ENCODE measurements around the gene HDAC4. TPM values are rescaled to one million over a fixed set of nuclear protein-coding genes. Genes with fewer than 3 reads are reported as not detected.

HDAC4 gene
- total RNA-seq, 6 experiments from 2014 or later: 7.4 to 13.0 (median 9.5) TPM

DNA sequence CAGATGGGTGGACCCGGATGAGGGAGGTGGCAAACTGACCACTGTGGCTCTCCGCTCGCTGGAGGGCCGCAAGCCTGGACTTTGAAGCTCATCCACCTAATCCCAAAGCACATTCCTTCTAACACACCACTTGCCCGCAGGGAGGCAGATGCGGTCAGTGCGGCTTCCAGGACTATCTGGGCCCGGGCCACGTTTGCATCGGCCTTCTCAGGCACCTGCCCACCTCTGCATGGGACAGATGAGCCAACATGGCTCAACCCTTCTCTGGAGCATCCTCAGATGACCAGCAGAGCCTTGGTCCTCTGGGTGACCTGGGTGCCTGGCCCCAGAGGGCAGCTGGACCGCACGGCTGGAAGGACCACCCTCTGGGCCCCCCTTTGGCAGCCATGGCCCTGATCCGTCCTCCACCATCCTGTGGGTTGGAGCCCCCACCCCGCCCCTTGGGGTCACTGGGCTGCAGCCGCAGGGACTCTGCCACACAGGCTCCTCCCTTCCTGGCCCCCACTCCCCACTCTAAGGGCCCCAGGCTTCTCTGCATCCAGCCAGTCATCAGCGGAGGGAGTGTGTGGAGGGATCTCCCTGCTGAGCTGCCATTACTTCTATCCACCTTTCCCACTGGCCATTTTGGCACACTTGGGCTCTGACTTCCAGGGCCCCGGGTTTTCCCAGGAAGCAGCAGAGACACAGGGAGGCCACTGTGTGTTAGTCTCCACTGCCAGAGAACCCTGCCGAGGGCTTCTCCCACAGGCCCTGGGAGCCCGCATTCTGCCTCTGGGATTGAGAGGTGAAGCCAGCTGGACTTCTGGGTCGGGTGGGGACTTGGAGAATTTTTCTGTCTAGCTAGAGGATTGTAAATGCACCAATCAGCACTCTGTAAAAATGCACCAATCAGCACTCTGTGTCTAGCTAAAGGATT lies 12.3 kb downstream of the HDAC4 start:
- TF ChIP-seq, protein P1, sequence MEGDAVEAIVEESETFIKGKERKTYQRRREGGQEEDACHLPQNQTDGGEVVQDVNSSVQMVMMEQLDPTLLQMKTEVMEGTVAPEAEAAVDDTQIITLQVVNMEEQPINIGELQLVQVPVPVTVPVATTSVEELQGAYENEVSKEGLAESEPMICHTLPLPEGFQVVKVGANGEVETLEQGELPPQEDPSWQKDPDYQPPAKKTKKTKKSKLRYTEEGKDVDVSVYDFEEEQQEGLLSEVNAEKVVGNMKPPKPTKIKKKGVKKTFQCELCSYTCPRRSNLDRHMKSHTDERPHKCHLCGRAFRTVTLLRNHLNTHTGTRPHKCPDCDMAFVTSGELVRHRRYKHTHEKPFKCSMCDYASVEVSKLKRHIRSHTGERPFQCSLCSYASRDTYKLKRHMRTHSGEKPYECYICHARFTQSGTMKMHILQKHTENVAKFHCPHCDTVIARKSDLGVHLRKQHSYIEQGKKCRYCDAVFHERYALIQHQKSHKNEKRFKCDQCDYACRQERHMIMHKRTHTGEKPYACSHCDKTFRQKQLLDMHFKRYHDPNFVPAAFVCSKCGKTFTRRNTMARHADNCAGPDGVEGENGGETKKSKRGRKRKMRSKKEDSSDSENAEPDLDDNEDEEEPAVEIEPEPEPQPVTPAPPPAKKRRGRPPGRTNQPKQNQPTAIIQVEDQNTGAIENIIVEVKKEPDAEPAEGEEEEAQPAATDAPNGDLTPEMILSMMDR (IDR thresholded peaks at IDR 0.05): no peak

DNA sequence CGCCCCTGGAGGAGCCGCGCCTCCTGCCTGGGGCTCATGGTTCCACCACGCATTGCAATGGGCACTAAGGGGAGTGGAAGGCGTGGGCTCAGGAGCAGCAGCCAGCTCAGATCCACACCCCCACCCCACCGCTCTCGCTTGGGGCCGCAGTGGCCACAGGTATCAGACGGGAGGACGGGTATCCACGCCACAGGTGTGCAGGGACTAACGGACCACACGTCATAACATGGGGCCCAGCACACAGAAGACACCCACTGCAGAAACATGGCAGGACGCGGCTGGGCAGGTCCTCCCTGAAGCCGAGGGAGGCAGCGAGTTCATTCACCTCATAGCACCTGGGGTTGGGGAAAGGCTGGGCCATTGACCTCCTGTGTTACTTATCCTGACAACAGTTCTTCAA lies 13.0 kb downstream of the HDAC4 start:
- H3K27ac Mint-ChIP-seq: no peak overlapping the region
- no peaks in the 10 kb centered on the region for H3K27me3 Mint-ChIP-seq (ENCODE audit: insufficient read depth)
- H3K36me3 Mint-ChIP-seq (ENCODE audit: low read depth): peaks cover 11% of the 10 kb centered on the region
- H3K4me1 Mint-ChIP-seq (ENCODE audit: low read depth): no peaks in the 10 kb centered on the region
- peaks cover 4% of the 10 kb centered on the region; the same call in 1 of the 2 replicates for H3K9me3 Mint-ChIP-seq
- H3K4me3 Mint-ChIP-seq: no peak overlapping the region
- DNase-seq: no peak
- TF ChIP-seq, protein P1 (IDR thresholded peaks at IDR 0.05): no peak

More for the DNA sequence above, 12.3 kb downstream of the HDAC4 start:
- Mint-ChIP-seq H3K4me1 (ENCODE audit: low read depth) (peaks cover 6% of the 10 kb centered on the region; the same call in 1 of the 2 replicates), H3K36me3 (ENCODE audit: low read depth) (peaks cover 9% of the 10 kb centered on the region), H3K27me3 (ENCODE audit: insufficient read depth) (no peaks in the 10 kb centered on the region), H3K9me3 (peaks cover 4% of the 10 kb centered on the region; the same call in 1 of the 2 replicates), H3K27ac (no peak overlapping the region), H3K4me3 (no peak overlapping the region)
- DNase-seq: no peak

DNA sequence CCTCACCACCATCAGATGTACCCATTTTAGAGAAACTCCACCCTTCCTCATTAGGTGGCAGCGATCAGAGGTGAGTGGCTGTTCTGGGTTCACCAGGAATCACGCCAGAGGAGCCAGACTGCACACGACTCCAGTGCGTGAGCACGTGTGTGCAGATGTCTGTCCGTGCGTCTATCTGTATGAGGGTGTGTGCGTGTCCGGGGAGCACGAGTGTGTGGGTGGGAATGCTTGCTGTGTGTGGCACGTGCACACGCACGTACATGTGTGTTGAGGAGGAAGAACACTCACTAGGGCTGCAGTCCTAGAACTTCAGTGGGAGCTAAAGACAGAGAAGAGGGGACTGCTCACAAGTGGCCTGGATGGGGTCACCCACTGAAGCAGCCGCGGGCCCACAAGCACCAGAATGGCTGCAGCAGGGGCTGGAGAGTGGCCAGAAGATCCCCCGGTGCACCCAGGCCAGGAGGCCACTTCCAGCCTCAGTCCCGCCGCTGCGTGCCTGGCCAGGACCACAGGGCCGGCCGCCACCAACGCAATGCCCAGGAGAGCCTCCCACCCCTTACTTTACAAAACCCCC lies 13.9 kb downstream of the HDAC4 start:
- H3K4me1 Mint-ChIP-seq (ENCODE audit: low read depth): no peaks in the 10 kb centered on the region
- H3K27me3 Mint-ChIP-seq (ENCODE audit: insufficient read depth): no peaks in the 10 kb centered on the region
- TF ChIP-seq, protein P1 (IDR thresholded peaks at IDR 0.05): no peak
- peaks cover 11% of the 10 kb centered on the region for H3K36me3 Mint-ChIP-seq (ENCODE audit: low read depth)
- H3K9me3 Mint-ChIP-seq: peaks cover 4% of the 10 kb centered on the region; the same call in 1 of the 2 replicates
- no peak for DNase-seq
- H3K4me3 Mint-ChIP-seq: no peak overlapping the region
- no peak overlapping the region for H3K27ac Mint-ChIP-seq

DNA sequence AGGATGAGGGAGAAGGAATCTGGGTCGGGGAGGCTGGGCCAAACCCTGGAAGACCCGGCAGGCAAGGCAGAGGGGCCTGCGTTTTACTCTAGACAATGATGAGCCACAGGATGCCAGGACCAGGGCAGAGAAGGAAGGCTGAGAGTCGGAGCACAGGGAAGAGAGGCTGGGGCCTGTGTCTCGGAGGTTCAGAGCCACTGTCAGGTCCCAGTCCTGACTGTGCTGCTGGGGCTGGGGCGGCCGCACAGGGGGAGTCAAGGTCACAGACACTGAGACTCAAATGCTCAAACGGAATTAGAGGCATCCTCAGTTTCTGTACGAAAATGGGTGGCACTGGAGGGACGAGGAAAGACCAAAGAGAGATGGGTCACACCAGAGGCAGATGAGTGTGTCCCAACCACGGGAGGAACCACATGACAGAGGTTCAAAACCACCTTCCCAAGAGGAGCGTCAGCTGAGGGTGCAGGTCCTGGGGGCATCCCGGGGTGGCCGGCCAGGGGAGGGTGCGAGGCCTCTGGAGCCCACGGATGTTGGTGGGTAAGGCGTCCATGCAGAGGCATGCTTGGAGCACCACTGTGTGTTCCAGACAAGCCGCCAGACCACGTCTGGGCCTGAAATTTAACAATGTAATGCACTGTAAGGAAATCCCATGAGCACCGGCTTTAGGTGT lies 14.7 kb downstream of the HDAC4 start:
- TF ChIP-seq, protein P1 (IDR thresholded peaks at IDR 0.05): no peak
- DNase-seq: no peak
- Mint-ChIP-seq H3K27me3 (ENCODE audit: insufficient read depth) (no peaks in the 10 kb centered on the region), H3K36me3 (ENCODE audit: low read depth) (peaks cover 11% of the 10 kb centered on the region), H3K9me3 (peaks cover 4% of the 10 kb centered on the region; the same call in 1 of the 2 replicates), H3K4me3 (no peak overlapping the region), H3K27ac (no peak overlapping the region), H3K4me1 (ENCODE audit: low read depth) (no peaks in the 10 kb centered on the region)

DNA sequence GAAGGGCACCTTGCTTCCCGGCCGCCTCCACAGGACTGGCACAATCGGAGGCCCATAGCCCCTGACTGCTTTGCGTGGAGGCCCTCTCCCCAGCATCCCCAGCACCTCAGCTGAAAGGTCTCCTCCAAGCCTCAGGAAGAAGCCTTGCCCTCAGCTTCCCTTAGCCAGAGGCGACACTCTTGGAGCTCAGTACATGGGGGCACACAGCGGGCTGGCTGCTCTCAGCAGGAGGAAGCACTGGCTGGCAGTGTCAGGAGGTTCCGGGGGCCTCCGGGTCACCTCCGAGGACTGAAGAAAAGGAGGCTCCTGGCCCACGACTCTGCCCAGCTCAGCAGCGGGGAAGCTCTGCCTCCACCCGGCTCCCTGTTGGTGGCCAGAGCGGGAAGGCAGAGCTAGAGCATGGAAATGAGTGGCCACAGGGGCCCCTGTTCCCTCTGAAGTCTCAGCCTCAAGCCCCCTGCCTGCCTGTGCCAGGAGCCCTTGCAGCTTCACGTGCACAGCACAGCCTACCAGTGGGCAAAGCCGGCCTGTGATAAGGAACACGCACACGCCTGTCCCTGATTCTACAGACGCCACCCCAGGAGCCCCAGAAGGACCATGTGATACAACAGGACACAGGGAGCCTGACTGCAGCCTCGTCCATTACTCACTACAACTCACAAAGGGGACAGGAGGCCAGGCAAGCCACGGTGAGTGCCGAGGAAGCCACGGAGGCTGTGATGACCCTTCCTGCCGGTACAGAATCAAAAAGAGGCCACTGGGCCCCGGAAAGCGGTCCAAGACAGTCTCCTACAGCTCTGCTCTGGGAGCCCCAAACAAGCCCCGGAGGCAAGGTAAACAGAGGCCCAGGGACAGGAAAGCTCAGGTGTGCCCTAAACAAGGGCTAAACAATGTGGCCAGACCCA lies 15.5 kb downstream of the HDAC4 start:
- TF ChIP-seq, protein P1 (IDR thresholded peaks at IDR 0.05): no peak
- Mint-ChIP-seq H3K27me3 (ENCODE audit: insufficient read depth) (no peaks in the 10 kb centered on the region), H3K4me3 (no peak overlapping the region), H3K9me3 (peaks cover 4% of the 10 kb centered on the region; the same call in 1 of the 2 replicates), H3K4me1 (ENCODE audit: low read depth) (no peaks in the 10 kb centered on the region), H3K36me3 (ENCODE audit: low read depth) (peaks cover 11% of the 10 kb centered on the region), H3K27ac (no peak overlapping the region)
- DNase-seq: no peak
